Gastrocnemius medialis (tissue), 4 donors: ENCODE data around the gene STAC2. TPM values are rescaled to one million over a fixed set of nuclear protein-coding genes. Genes with fewer than 3 reads are reported as not detected.
A peak's percentile ranks its signal among the peaks of the same experiment; 100 is the strongest.

Experiments
- ATAC-seq, 2 donors: fragments of 150-250 bp; one replicate each; pipeline ENCODE4 v1.9.1; 2016
- DNase-seq, 2 donors: peaks; one replicate each; pipeline ENCODE4 v3.0.0-alpha.2; 2019
- H3K27ac ChIP-seq, 4 donors: fragments of 200-600 bp; sonication (generic); 1 replicate in 1 of 4; 2 replicates in 3 of 4; pipeline ENCODE4 v1.5.1; 2016 to 2018; ENCODE audit warnings: mild to moderate bottlenecking in 2 of 4, moderate library complexity in 1 of 4
- H3K27me3 ChIP-seq, 3 donors: fragments of 200-600 bp; sonication (generic) in 2 of 3; 1 replicate in 1 of 3; 2 replicates in 2 of 3; pipeline versions ENCODE4 v1.5.1 to v1.6.0; 2016 to 2019; ENCODE audit warnings: mild to moderate bottlenecking in 1 of 3, moderate library complexity in 1 of 3
- H3K36me3 ChIP-seq, 2 donors: fragments of 200-600 bp; sonication (generic) in 1 of 2; one replicate each; pipeline ENCODE4 v1.5.1; 2017 to 2018
- H3K4me1 ChIP-seq, 2 donors: fragments of 200-600 bp; sonication (generic) in 1 of 2; one replicate each; pipeline ENCODE4 v1.5.1; 2016 to 2017; ENCODE audit warnings: mild to moderate bottlenecking in 2 of 2
- H3K4me3 ChIP-seq, 4 donors: fragments of 200-600 bp; sonication (generic) in 3 of 4; 1 replicate in 1 of 4; 2 replicates in 3 of 4; pipeline ENCODE4 v1.5.1; 2016 to 2019; ENCODE audit warnings: mild to moderate bottlenecking in 2 of 4
- H3K9me3 ChIP-seq, 3 donors: fragments of 200-600 bp; sonication (generic) in 2 of 3; 1 replicate in 1 of 3; 2 replicates in 2 of 3; pipeline ENCODE4 v1.5.1; 2016 to 2019
- POLR2A ChIP-seq, 2 donors: fragments of 450-650 bp; IDR thresholded peaks; one replicate each; pipeline ENCODE4 v1.6.1; 2017; ENCODE audit warnings: antibody characterized with exemption in 2 of 2, mild to moderate bottlenecking in 2 of 2, moderate library complexity in 2 of 2
- in situ Hi-C, 4 donors: fragments of 200-750 bp; cut with MboI; loops; one replicate each; pipeline versions ENCODE4 v1.15.0 to v1.8.0; 2017; ENCODE audit warnings: low sequenced_read_pairs in 4 of 4
- intact Hi-C: fragments of 100-400 bp; cut with DNase I; formaldehyde crosslinking; loops from one replicate; pipeline ENCODE4 v1.15.1; 2023; ENCODE audit warnings: low total_unique reads
- total RNA-seq, 4 donors: library from RNA; depleted of rRNA; stranded (reverse); fragments of >200 nt; gene quantifications; one replicate each; pipeline versions ENCODE4 v1.1.0 to v1.2.3, GENCODE V29; 2016
- TF ChIP-seq, protein P1 (sequence below), 5 experiments: fragments of 450-650 bp in 3 of 5; fragments of 200-600 bp in 2 of 5; sonication (generic) in 2 of 5; IDR thresholded peaks in 4 of 5; conservative IDR thresholded peaks in 1 of 5; 1 replicate in 4 of 5; 2 replicates in 1 of 5; pipeline ENCODE4 v1.5.1; 2016 to 2019; ENCODE audit warnings: antibody characterized with exemption in 5 of 5, mild to moderate bottlenecking in 3 of 5, moderate library complexity in 3 of 5

The STAC2 gene, protein sequence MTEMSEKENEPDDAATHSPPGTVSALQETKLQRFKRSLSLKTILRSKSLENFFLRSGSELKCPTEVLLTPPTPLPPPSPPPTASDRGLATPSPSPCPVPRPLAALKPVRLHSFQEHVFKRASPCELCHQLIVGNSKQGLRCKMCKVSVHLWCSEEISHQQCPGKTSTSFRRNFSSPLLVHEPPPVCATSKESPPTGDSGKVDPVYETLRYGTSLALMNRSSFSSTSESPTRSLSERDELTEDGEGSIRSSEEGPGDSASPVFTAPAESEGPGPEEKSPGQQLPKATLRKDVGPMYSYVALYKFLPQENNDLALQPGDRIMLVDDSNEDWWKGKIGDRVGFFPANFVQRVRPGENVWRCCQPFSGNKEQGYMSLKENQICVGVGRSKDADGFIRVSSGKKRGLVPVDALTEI
- not detected for total RNA-seq

DNA sequence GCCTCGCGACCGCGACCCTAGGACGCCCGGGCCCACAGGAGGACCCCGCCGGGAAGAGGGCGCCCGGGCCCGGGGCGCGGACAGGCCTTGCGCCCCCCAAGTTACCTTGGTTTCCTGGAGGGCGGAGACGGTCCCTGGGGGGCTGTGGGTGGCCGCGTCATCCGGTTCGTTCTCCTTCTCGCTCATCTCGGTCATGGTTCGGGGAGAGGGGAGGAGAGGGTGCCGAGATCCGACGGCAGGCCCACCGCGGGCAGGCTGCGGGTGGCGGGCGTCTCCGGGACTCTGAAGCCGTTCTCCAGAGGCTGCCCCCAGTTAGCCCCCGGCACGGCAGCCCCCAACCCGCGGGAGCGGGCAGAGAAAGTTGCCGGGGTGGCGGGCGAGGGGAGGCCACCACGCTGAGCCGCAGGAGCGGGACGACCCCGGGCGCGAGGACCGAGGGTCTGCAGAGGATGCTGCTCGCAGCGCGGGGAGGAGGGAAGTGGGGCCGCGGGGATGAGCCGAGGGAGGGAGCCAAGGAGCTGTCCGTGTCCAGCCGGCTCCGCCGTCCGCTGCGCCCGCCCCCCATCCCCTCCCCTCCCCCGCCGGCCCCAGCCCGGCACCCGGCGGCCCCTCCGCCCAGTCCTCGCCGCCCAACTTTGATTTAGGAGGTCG lies at the start of gene STAC2:
TSS of gene STAC2 (minus strand) at position 638 of the 651 bp plus-strand sequence. CDS start at position 195, 443 bp downstream.
- TF ChIP-seq, protein P1, sequence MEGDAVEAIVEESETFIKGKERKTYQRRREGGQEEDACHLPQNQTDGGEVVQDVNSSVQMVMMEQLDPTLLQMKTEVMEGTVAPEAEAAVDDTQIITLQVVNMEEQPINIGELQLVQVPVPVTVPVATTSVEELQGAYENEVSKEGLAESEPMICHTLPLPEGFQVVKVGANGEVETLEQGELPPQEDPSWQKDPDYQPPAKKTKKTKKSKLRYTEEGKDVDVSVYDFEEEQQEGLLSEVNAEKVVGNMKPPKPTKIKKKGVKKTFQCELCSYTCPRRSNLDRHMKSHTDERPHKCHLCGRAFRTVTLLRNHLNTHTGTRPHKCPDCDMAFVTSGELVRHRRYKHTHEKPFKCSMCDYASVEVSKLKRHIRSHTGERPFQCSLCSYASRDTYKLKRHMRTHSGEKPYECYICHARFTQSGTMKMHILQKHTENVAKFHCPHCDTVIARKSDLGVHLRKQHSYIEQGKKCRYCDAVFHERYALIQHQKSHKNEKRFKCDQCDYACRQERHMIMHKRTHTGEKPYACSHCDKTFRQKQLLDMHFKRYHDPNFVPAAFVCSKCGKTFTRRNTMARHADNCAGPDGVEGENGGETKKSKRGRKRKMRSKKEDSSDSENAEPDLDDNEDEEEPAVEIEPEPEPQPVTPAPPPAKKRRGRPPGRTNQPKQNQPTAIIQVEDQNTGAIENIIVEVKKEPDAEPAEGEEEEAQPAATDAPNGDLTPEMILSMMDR (IDR thresholded peaks at IDR 0.05 in 4 of 5, conservative IDR thresholded peaks at IDR 0.05 in 1 of 5) = no peak
- TF ChIP-seq POLR2A (IDR thresholded peaks at IDR 0.05) = no peak
- Histone ChIP-seq H3K36me3 (no peaks in the 10 kb centered on the region), H3K27ac (no peak within 1 kb of the TSS), H3K4me1 (peaks cover 22 to 26% of the 10 kb centered on the region in 2 donors), H3K9me3 (no peaks in the 10 kb centered on the region), H3K4me3 (peak within 1 kb of the TSS; percentile 36 to 51 (median 47)), H3K27me3 (peaks cover 12 to 23% (median 16%) of the 10 kb centered on the region in 3 donors)
- in situ Hi-C loops = no loop called here
- DNase-seq (no peak), ATAC-seq (no peak)
- intact Hi-C loops = no loop called here

DNA sequence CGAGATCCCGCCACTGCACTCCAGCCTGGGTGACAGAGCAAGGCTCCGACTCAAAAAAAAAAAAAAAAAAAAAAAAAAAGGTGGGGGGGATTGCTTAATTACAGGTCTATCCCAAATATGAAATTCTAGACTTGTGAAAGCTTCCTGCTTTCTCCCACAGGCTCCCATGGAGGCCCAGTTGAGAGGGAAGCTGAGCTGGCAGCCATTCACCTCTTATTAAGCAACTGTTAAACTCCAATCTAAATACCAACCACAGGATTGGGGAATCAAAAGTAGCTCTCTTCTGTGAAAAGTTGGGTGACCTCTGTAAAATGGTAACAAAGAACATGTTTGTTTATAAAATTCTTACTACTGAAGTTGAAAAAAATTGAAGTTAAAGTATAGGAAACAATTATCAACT lies 45.8 kb upstream of the STAC2 start:
- intact Hi-C loops (loop anchor here (5.0 kb wide), 1 partner anchor 131 kb away; the partner anchor contains the start of gene FBXL20), in situ Hi-C loops (loop anchor here in 1 of 4 donors (10.0 kb wide), 1 partner anchor 133 kb away; the partner anchor contains the start of gene FBXL20)
- Histone ChIP-seq H3K27me3 (no peaks in the 10 kb centered on the region), H3K4me1 (no peaks in the 10 kb centered on the region), H3K27ac (no peak overlapping the region), H3K4me3 (no peak overlapping the region), H3K36me3 (peaks cover 0 to 56% of the 10 kb centered on the region in 2 donors), H3K9me3 (no peaks in the 10 kb centered on the region)
- DNase-seq = no peak
- ATAC-seq = no peak
- TF ChIP-seq POLR2A (IDR thresholded peaks at IDR 0.05) = no peak
- TF ChIP-seq, protein P1 (IDR thresholded peaks at IDR 0.05 in 4 of 5, conservative IDR thresholded peaks at IDR 0.05 in 1 of 5) = no peak

DNA sequence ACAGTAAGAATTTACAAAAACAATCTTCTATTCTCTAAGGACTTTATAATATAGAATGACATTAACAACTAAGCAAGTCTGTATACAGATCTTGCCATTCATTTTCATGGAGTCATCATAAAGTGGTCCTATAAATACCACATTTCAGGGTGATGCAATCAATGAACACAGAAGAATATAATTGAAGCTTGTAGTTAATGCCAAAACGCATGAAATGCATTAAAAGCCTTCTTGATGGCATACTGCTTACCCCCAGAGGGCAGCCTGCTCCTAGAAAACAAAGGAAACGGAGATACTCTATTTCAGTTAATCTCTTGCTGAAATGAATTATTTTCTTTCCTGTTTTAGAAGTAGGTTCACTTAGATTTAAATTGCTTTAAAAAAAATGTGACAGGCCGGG lies 45.2 kb upstream of the STAC2 start:
- ATAC-seq = no peak
- Histone ChIP-seq H3K4me1 (no peaks in the 10 kb centered on the region), H3K27ac (no peak overlapping the region), H3K36me3 (peaks cover 0 to 57% of the 10 kb centered on the region in 2 donors), H3K9me3 (no peaks in the 10 kb centered on the region), H3K4me3 (no peak overlapping the region), H3K27me3 (no peaks in the 10 kb centered on the region)
- TF ChIP-seq, protein P1 (IDR thresholded peaks at IDR 0.05 in 4 of 5, conservative IDR thresholded peaks at IDR 0.05 in 1 of 5) = peak in 1 of 5 experiments; percentile 34
- TF ChIP-seq POLR2A (IDR thresholded peaks at IDR 0.05) = no peak
- DNase-seq = no peak
- in situ Hi-C loops = loop anchor here in 1 of 4 donors (10.0 kb wide), 1 partner anchor 134 kb away; the partner anchor contains the start of gene FBXL20
- intact Hi-C loops = loop anchor here (5.0 kb wide), 1 partner anchor 131 kb away; the partner anchor contains the start of gene FBXL20

DNA sequence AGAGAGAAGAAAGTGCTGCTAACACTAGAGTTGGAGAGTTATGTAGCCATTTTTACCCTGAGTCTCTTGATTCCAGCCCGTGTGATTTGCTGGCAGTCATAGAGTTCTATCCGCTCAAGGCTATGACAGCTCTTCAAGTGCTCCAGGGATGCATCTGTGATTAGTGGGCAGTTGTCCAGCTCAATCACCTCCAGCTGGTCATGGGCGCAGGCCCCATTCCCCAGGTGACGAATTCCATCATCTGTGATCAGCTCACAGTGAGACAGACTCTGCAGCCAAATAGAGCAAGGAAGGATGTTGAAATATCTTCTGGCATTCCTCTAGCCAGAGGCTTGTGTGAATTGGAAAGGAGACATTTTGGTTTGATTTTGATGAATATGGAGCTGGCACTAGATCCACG lies 38.4 kb upstream of the STAC2 start:
- Histone ChIP-seq H3K9me3 (no peaks in the 10 kb centered on the region), H3K4me3 (no peak overlapping the region), H3K4me1 (peaks cover 7 to 12% of the 10 kb centered on the region in 2 donors), H3K36me3 (peaks cover 0 to 55% of the 10 kb centered on the region in 2 donors), H3K27me3 (no peaks in the 10 kb centered on the region), H3K27ac (peak overlapping the region; percentile 57 to 79 (median 68))
- no peak for TF ChIP-seq POLR2A (IDR thresholded peaks at IDR 0.05)
- TF ChIP-seq, protein P1 (IDR thresholded peaks at IDR 0.05 in 4 of 5, conservative IDR thresholded peaks at IDR 0.05 in 1 of 5) = no peak
- peak; percentile 94 to 96 for ATAC-seq
- in situ Hi-C loops = no loop called here
- intact Hi-C loops = no loop called here
- peak; percentile 85 to 90 for DNase-seq
